Fibroblast of pulmonary artery (primary cell): ENCODE results near the gene EPGN.

Experiments used
- DNase-seq: peaks from one replicate; pipeline ENCODE4 v3.0.0-alpha.2; 2010; ENCODE audit warnings: low read depth
- H3K4me3 ChIP-seq: replicated peaks from 2 replicates; pipeline ENCODE4 v1.5.1; 2011; ENCODE audit warnings: low read depth, mild to moderate bottlenecking, control low read depth, low read length, moderate library complexity
- TF ChIP-seq, protein P1 (sequence below): IDR thresholded peaks from 2 replicates; pipeline ENCODE4 v1.5.1; 2011; ENCODE audit warnings: mild to moderate bottlenecking, control low read depth, low read length, inconsistent platforms; ENCODE audit errors: missing control alignments

EPGN gene

DNA sequence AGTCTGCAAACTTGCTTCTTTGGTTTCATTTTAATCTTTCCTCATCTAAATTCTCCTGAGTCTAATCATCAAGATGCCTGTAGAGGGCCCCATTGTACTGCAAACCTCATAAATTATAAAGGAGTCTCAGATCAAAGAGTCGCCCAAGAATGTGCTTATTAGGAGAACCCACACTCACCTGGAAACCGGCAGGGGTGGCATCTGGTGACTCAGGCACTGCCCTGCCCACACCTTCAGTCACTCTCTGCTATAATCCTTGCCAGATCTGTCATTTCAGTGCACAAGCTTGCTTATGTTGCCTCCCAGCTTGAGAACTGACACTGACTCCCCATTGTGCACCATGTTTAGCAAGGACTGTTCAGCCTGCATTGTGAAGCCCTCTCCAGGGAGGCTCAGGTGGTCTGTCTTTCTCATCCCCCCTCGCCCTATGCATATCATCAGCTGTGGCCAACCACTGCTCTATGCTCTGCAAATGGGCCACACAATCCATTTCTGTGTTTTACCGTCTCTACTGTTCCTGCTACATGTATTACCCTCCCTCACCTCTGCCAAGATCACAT lies 12.4 kb downstream of the EPGN start:
- TF ChIP-seq, protein P1, sequence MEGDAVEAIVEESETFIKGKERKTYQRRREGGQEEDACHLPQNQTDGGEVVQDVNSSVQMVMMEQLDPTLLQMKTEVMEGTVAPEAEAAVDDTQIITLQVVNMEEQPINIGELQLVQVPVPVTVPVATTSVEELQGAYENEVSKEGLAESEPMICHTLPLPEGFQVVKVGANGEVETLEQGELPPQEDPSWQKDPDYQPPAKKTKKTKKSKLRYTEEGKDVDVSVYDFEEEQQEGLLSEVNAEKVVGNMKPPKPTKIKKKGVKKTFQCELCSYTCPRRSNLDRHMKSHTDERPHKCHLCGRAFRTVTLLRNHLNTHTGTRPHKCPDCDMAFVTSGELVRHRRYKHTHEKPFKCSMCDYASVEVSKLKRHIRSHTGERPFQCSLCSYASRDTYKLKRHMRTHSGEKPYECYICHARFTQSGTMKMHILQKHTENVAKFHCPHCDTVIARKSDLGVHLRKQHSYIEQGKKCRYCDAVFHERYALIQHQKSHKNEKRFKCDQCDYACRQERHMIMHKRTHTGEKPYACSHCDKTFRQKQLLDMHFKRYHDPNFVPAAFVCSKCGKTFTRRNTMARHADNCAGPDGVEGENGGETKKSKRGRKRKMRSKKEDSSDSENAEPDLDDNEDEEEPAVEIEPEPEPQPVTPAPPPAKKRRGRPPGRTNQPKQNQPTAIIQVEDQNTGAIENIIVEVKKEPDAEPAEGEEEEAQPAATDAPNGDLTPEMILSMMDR: peak; percentile 67
- no peak overlapping the region for H3K4me3 ChIP-seq
- peak; percentile 77 for DNase-seq

DNA sequence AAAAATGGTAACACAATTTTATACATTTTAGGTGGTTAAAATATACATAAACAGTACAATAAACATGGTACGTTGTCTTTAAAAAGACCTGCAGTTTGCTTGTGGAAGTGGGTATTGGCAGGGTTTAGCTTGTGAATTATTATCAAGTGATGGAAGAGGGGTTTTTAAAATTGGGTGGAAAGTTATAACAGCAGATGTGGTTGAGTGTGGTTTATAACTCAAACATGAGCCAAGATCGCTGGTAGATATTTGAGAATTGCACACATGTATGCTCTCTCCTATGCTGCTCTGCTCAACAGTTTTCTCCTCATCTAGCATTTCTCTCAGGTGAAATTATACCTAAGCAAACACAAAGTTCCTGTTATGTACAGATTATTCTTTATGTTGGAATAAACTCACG lies 14.0 kb downstream of the EPGN start:
- DNase-seq: no peak
- H3K4me3 ChIP-seq: no peak overlapping the region
- TF ChIP-seq, protein P1: no peak

DNA sequence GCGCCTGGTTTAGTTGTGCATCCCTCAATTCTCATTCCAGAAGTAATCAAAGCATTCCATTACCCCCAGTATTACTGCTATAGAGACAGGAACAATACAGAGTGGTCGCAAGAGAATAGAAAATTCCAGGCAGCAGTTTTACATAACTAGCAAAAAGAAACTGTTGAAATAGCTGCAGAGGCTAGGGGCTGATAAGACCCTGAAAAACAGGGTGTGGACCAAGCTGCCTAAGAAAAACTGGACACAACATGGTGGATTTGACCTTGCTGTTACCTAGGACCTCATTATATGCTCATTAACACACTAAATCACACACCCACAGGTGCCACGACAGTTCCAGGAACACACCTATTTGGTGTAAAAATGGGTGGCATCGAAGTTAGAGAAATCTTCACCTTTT lies 15.4 kb downstream of the EPGN start:
- TF ChIP-seq, protein P1: no peak
- no peak for DNase-seq
- no peak overlapping the region for H3K4me3 ChIP-seq

DNA sequence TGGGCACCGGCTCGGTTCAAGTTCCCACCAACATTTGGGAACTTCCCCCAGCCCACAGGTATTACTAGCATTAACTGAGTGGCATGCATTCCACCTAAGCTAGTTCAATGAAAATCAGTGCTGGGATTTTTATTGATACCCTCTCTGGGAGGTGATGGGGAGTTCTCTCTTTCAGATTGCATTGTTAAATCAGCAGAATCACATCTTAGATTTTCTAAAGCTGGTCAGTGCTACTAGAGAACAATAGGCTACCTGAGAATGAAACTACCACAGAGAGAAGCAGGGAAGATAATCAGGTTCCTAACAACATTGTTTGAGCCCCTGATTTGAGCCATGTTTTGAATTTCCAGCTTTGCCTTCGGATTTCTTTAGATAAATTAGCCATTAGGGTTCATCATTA lies 16.0 kb downstream of the EPGN start:
- no peak overlapping the region for H3K4me3 ChIP-seq
- DNase-seq: no peak
- TF ChIP-seq, protein P1: no peak

DNA sequence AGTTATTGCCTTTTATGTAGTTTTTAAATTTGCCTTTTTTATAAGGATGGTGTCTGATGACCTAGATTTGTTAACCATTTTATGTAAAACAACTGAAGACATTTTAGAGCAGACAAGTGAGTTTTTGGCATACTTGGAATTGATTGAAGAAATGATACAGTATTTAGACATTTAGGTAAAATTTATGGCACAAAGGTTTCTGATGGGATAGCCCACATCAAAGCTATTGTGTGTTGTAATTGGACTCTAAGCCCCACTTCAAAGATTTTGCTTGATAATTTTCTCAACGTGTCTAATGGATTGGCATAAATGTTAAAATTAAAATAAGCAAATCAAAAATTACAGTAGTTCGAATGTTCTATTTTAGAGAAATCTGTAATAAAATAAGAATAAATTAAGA lies 17.6 kb downstream of the EPGN start:
- no peak for DNase-seq
- TF ChIP-seq, protein P1: no peak
- H3K4me3 ChIP-seq: no peak overlapping the region

DNA sequence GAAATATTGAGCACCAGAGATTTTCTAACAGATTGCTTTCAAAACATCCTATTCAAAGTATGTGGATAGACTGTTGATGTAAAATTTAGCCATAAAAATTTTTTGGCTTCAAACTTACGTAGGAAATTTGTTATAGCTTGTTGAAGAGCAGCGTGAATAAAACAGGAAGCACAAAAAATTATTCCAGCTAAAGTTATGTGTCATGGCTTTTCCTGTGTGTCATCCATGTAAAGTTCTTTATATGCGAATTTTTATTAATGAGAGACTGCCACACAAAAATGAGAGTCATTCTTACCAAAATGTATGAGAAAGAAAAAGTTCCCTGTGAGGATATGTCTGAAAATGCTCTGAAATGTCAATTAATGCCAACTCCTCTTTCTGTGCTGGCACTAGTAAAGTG lies 19.5 kb downstream of the EPGN start:
- TF ChIP-seq, protein P1: no peak
- DNase-seq: peak; percentile 42
- H3K4me3 ChIP-seq: no peak overlapping the region

DNA sequence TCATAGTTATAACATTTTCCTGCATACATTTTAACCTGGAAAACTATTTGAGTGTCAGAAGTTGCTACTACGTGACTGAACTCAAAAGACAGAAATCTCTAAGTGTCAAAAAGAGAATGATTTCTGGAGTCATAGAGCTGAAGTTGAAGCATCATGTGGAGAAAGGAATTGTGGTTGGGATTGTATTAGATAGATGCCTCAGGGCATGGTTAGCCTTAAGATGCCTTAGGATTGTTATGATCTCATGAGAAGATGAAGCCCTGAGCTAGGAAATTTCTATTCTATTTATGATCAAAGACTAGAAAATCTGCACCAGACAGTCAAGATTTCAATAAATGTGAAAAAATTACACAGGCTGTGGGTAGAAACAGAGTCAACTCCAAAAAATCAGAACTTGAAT lies 20.2 kb downstream of the EPGN start:
- no peak for DNase-seq
- no peak overlapping the region for H3K4me3 ChIP-seq
- TF ChIP-seq, protein P1: no peak
